ENCODE results near the gene POLR2A.
"Not testable (repeated sequence)": the region's sequence is repeated elsewhere in the genome, so short reads cannot be mapped to it uniquely, and the experiment has no call there.

The POLR2A gene

GRCh38 chr17:7466639-7467341 lies 17.4 kb upstream of the POLR2A start:
- FAIRE-seq (peak; percentile 33), DNase-seq (ENCODE audit: insufficient read length, low spot score) (no peak)
- no peak for TF ChIP-seq POLR2A (IDR thresholded peaks at IDR 0.05; ENCODE audit: low read depth, low read length)

DNA sequence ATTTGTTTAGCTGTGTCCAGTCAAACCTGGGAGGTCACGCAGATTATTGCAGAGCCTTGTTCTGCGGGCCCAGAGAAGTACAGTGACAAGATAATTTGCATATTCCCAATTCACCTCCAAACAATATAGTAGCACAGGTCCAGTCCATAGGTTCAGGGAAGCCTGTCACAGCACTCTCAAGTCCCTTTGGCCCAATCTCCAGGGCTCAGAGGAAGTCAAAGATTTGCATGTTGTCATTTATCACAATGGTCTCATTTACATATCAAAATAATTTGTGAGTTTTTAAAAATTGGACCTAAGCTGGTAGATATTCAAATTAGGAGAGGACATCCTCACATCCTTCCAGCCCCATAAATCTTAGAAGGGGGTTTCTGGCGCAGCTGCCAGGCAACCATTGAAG lies 16.7 kb upstream of the POLR2A start:
- TF ChIP-seq POLR2A (IDR thresholded peaks at IDR 0.05; ENCODE audit: low read depth, low read length): no peak
- DNase-seq (ENCODE audit: insufficient read length, low spot score) (no peak), FAIRE-seq (no peak)

- FAIRE-seq (no peak), DNase-seq (ENCODE audit: insufficient read length, low spot score) (no peak)
- no peak for TF ChIP-seq POLR2A (IDR thresholded peaks at IDR 0.05; ENCODE audit: low read depth, low read length)
These were observed 15.9 kb upstream of the POLR2A start for GRCh38 chr17:7468290-7468689.

GRCh38 chr17:7468804-7469389 lies 15.3 kb upstream of the POLR2A start:
- no peak for FAIRE-seq
- DNase-seq (ENCODE audit: insufficient read length, low spot score): no peak
- no peak for TF ChIP-seq POLR2A (IDR thresholded peaks at IDR 0.05; ENCODE audit: low read depth, low read length)

- not testable (repeated sequence) for FAIRE-seq; DNase-seq (ENCODE audit: insufficient read length, low spot score)
These were observed 14.3 kb upstream of the POLR2A start for GRCh38 chr17:7469843-7470242.

- DNase-seq (ENCODE audit: insufficient read length, low spot score); FAIRE-seq: not testable (repeated sequence)
These were observed 13.7 kb upstream of the POLR2A start for GRCh38 chr17:7470457-7470973.

GRCh38 chr17:7471729-7472128 lies 12.4 kb upstream of the POLR2A start:
- no peak for TF ChIP-seq POLR2A (IDR thresholded peaks at IDR 0.05; ENCODE audit: low read depth, low read length)
- no peak for FAIRE-seq
- DNase-seq (ENCODE audit: insufficient read length, low spot score): no peak

- not testable (repeated sequence) for DNase-seq (ENCODE audit: insufficient read length, low spot score); FAIRE-seq
These were observed 9.4 kb upstream of the POLR2A start for GRCh38 chr17:7474767-7475166.

- DNase-seq (ENCODE audit: insufficient read length, low spot score): no peak
- no peak for FAIRE-seq
- no peak for TF ChIP-seq POLR2A (IDR thresholded peaks at IDR 0.05; ENCODE audit: low read depth, low read length)
These were observed 8.3 kb upstream of the POLR2A start for GRCh38 chr17:7475764-7476422.

DNA sequence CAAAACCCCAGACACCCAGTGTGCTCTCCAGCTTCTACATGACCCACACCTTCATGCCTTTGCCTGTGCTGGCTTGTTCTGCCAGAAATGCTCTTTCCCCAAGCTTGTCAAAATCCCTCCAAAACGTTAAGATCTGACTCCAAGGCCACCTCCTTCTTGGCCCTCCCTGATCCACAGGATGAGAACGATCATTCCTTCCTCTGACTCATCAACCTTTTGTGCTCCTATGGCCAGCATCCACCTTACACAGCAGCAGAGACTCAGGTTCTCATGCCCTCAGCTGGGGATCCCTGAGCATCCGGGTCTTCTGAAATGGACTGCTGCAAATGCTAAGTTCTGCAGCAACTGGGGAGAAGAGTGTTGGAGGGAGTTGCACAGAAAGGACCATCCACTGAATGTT lies 7.7 kb upstream of the POLR2A start:
- FAIRE-seq (peak; percentile 82), DNase-seq (ENCODE audit: insufficient read length, low spot score) (peak; percentile 87)
- no peak for TF ChIP-seq POLR2A (IDR thresholded peaks at IDR 0.05; ENCODE audit: low read depth, low read length)

DNA sequence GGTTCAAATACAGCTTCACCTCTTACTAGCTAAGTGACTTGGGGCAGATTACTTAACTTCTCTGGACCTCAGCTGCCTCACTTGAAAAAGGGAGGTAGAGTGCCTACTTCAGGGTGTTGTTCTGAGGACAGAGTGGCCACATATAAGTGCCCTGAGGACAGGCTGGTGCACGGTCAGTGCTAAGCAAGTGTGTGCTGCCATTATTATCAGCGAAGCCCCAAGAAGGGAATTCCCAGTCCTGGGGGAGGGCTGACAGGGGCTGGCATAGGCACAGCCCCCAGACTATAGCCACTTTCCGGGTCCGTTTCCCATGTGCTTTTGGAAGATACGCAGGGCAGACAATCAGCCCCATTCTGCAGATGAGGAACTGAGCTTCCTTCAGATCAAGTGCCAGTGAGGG lies 7.2 kb upstream of the POLR2A start:
- DNase-seq (ENCODE audit: insufficient read length, low spot score): no peak
- no peak for FAIRE-seq
- TF ChIP-seq POLR2A (IDR thresholded peaks at IDR 0.05; ENCODE audit: low read depth, low read length): no peak

DNA sequence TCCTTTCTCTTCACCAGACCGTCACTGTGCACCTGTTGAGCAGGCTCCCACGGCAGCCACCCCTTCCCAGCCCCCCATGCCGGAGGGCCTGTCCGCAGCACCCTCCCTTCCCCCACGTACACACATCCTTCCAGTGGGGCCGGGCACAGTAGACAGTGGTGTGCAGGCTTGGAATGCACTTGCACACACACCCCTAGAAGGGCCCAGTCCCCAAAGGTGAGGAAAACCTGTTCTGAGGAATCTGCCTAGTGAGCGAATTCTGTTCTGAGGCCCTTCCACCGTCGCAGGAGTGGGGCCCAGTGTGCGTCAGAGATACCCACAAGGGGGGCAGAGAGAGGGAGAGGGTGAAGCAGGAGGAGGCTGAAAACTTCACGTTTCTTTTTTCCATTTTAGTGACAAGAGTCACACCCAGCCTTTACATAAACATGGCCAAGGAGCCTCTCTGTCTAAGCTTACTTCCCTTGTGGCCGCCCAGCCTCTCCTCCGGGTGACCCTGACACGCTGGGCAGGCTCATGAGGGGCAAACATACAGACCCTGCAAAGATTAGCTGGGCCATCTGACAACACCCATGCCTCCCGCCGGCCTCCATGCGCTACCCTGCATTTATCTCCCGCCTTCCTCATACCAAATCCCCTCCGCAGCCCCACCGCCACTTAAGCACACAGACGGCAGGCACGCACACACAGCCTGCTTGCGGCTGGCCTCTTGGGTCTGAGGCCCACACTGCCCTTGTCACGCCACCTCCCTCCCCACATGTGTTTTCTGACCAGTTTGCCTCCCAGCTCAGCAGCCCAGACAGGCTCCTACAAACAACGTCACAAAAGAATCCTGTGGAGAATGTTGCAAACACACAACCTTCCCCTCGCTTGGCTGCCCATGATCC lies 6.5 kb upstream of the POLR2A start:
- no peak for TF ChIP-seq POLR2A (IDR thresholded peaks at IDR 0.05; ENCODE audit: low read depth, low read length)
- FAIRE-seq (no peak), DNase-seq (ENCODE audit: insufficient read length, low spot score) (no peak)

GRCh38 chr17:7478276-7479212 lies 5.6 kb upstream of the POLR2A start:
- DNase-seq (ENCODE audit: insufficient read length, low spot score) (peak; percentile 57), FAIRE-seq (no peak)
- TF ChIP-seq POLR2A (IDR thresholded peaks at IDR 0.05; ENCODE audit: low read depth, low read length): 0 out of 2 replicates have a peak, but pooled peaks have one; percentile 19

Data from H54 (cell line).